ENCODE data around the gene LSM5.

The LSM5 gene

GRCh38 chr7:32462977-32463376 lies 27.2 kb downstream of the LSM5 start:
- no peak overlapping the region for H3K9ac ChIP-seq (ENCODE audit: low read length)
- H4K20me1 ChIP-seq (ENCODE audit: insufficient read depth, low read length): no peaks in the 10 kb centered on the region
- no peak overlapping the region for H3K4me2 ChIP-seq (ENCODE audit: low read length)
- TF ChIP-seq EZH2 (IDR thresholded peaks at IDR 0.05; ENCODE audit: borderline replicate concordance, low read length): no peak
- no peak for TF ChIP-seq CTCF (IDR thresholded peaks at IDR 0.05; ENCODE audit: low read length)
- no peak overlapping the region for H2AFZ ChIP-seq (ENCODE audit: low read length)
- no peaks in the 10 kb centered on the region for H3K9me3 ChIP-seq (ENCODE audit: low read length)
- H3F3A ChIP-seq (ENCODE audit: insufficient read depth, low read length): no peaks in the 10 kb centered on the region
- no peaks in the 10 kb centered on the region for H3K36me3 ChIP-seq (ENCODE audit: insufficient read depth, low read length)
- no peak overlapping the region for H3K4me3 ChIP-seq (ENCODE audit: low read depth, low read length, poor library complexity, severe bottlenecking)
- H3K4me1 ChIP-seq (ENCODE audit: insufficient read depth, low read length, severe bottlenecking): no peaks in the 10 kb centered on the region
- no peaks in the 10 kb centered on the region; the same call in 1 of the 2 replicates for H3K27me3 ChIP-seq (ENCODE audit: insufficient read depth, low read length)
- H3K79me2 ChIP-seq (ENCODE audit: insufficient read depth, low read length): no peaks in the 10 kb centered on the region
- H3K27ac ChIP-seq (ENCODE audit: low read depth, low read length, poor library complexity, severe bottlenecking): no peak overlapping the region
- H3K9me2 ChIP-seq (ENCODE audit: low read depth, low read length): no peaks in the 10 kb centered on the region

GRCh38 chr7:32462451-32462850 lies 27.7 kb downstream of the LSM5 start:
- H3K79me2 ChIP-seq (ENCODE audit: insufficient read depth, low read length): no peaks in the 10 kb centered on the region
- no peak overlapping the region for H3K27ac ChIP-seq (ENCODE audit: low read depth, low read length, poor library complexity, severe bottlenecking)
- H3K4me3 ChIP-seq (ENCODE audit: low read depth, low read length, poor library complexity, severe bottlenecking): no peak overlapping the region
- H3K27me3 ChIP-seq (ENCODE audit: insufficient read depth, low read length): no peaks in the 10 kb centered on the region; the same call in 1 of the 2 replicates
- no peak overlapping the region for H3K4me2 ChIP-seq (ENCODE audit: low read length)
- no peaks in the 10 kb centered on the region for H3K9me3 ChIP-seq (ENCODE audit: low read length)
- H3K9ac ChIP-seq (ENCODE audit: low read length): no peak overlapping the region
- no peaks in the 10 kb centered on the region for H4K20me1 ChIP-seq (ENCODE audit: insufficient read depth, low read length)
- H3K4me1 ChIP-seq (ENCODE audit: insufficient read depth, low read length, severe bottlenecking): no peaks in the 10 kb centered on the region
- no peaks in the 10 kb centered on the region for H3K9me2 ChIP-seq (ENCODE audit: low read depth, low read length)
- no peak overlapping the region for H2AFZ ChIP-seq (ENCODE audit: low read length)
- H3F3A ChIP-seq (ENCODE audit: insufficient read depth, low read length): no peaks in the 10 kb centered on the region
- TF ChIP-seq EZH2 (IDR thresholded peaks at IDR 0.05; ENCODE audit: borderline replicate concordance, low read length) (no peak), CTCF (IDR thresholded peaks at IDR 0.05; ENCODE audit: low read length) (no peak)
- H3K36me3 ChIP-seq (ENCODE audit: insufficient read depth, low read length): no peaks in the 10 kb centered on the region

- Histone ChIP-seq H2AFZ (ENCODE audit: low read length) (no peak overlapping the region), H3K9me2 (ENCODE audit: low read depth, low read length) (no peaks in the 10 kb centered on the region), H3F3A (ENCODE audit: insufficient read depth, low read length) (no peaks in the 10 kb centered on the region), H3K27me3 (ENCODE audit: insufficient read depth, low read length) (no peaks in the 10 kb centered on the region; the same call in 1 of the 2 replicates), H3K4me1 (ENCODE audit: insufficient read depth, low read length, severe bottlenecking) (no peaks in the 10 kb centered on the region), H3K9me3 (ENCODE audit: low read length) (no peaks in the 10 kb centered on the region), H3K79me2 (ENCODE audit: insufficient read depth, low read length) (no peaks in the 10 kb centered on the region), H3K27ac (ENCODE audit: low read depth, low read length, poor library complexity, severe bottlenecking) (no peak overlapping the region), H4K20me1 (ENCODE audit: insufficient read depth, low read length) (no peaks in the 10 kb centered on the region), H3K9ac (ENCODE audit: low read length) (no peak overlapping the region), H3K4me3 (ENCODE audit: low read depth, low read length, poor library complexity, severe bottlenecking) (no peak overlapping the region), H3K36me3 (ENCODE audit: insufficient read depth, low read length) (no peaks in the 10 kb centered on the region), H3K4me2 (ENCODE audit: low read length) (no peak overlapping the region)
- TF ChIP-seq EZH2 (IDR thresholded peaks at IDR 0.05; ENCODE audit: borderline replicate concordance, low read length) (no peak), CTCF (IDR thresholded peaks at IDR 0.05; ENCODE audit: low read length) (no peak)
Observed at GRCh38 chr7:32461484-32461883, 28.7 kb downstream of the LSM5 start.

All from OCI-LY1 (cell line).